H1 (cell line): ENCODE results near the gene ACVR1. TPM values are rescaled to one million over a fixed set of nuclear protein-coding genes. Genes with fewer than 3 reads are reported as not detected.

Experiments used
- ATF2 ChIP-seq: IDR thresholded peaks from 2 replicates; pipeline ENCODE4 v1.6.1; 2012; ENCODE audit warnings: low read length, inconsistent platforms
- CREB1 ChIP-seq: IDR thresholded peaks from 2 replicates; pipeline ENCODE4 v1.6.1; 2012; ENCODE audit warnings: inconsistent platforms
- EGR1 ChIP-seq: IDR thresholded peaks from 2 replicates; pipeline ENCODE4 v1.6.1; 2011; ENCODE audit warnings: low read depth, low read length, borderline replicate concordance
- FOSL1 ChIP-seq: IDR thresholded peaks from 2 replicates; pipeline ENCODE4 v1.6.1; 2011; ENCODE audit warnings: mild to moderate bottlenecking, low read depth, low read length, moderate library complexity; ENCODE audit not compliant: insufficient read depth
- KDM1A ChIP-seq: fragments of 200-600, 300-600 bp; sonication (generic); IDR thresholded peaks from 2 replicates; pipeline ENCODE4 v1.7.1; 2016; ENCODE audit warnings: mild to moderate bottlenecking, low read length, borderline replicate concordance
- POLR2AphosphoS5 ChIP-seq: IDR thresholded peaks from 2 replicates; pipeline ENCODE4 v1.6.1; 2011; ENCODE audit warnings: low read depth, low read length
- RNF2 ChIP-seq: fragments of 200-900, 300-1000 bp; sonication (generic); IDR thresholded peaks from 2 replicates; pipeline ENCODE4 v1.7.1; 2016; ENCODE audit warnings: borderline replicate concordance, low read depth, mild to moderate bottlenecking, antibody characterized with exemption, low read length; ENCODE audit not compliant: poor library complexity, severe bottlenecking; ENCODE audit errors: missing control alignments
- ZNF274 ChIP-seq: IDR thresholded peaks from 2 replicates; pipeline ENCODE4 v1.7.0; 2012; ENCODE audit warnings: low read length, borderline replicate concordance; ENCODE audit errors: extremely low read depth
- polyA plus RNA-seq, 7 experiments: library from polyadenylated mRNA; depleted of rRNA in 3 of 7; stranded (reverse) in 5 of 7; unstranded in 2 of 7; fragments of >200 nt in 5 of 7; fragments of 200-250 nt in 2 of 7; gene quantifications; 1 replicate in 5 of 7; 2 replicates in 1 of 7; 4 replicates in 1 of 7; pipeline versions ENCODE4 v1.2.1 to v1.2.3, GENCODE V29; 2011 to 2013; ENCODE audit warnings: missing spikeins in 2 of 7, mixed read lengths in 2 of 7
- total RNA-seq: library from RNA; stranded (reverse); fragmentation: NEBNext Ultra II Directional; extraction: Animal tissue kit (Norgen Biotek cat#: 25700); gene quantifications from 2 replicates; pipeline ENCODE4 v1.2.1, GENCODE V29; 2021

ACVR1 gene
- total and polyA plus RNA-seq, 2 of the 8 experiments (the other 6 are each of a cell fraction or from before 2014, with no cell fraction given) = 8.5 to 17.7 TPM

GRCh38 chr2:157787364-157787938 is 88.7 kb downstream of the ACVR1 start (continued):
- TF ChIP-seq ATF2 (no peak), FOSL1 (no peak), ZNF274 (no peak), CREB1 (no peak), RNF2 (no peak), EGR1 (no peak), KDM1A (no peak), POLR2AphosphoS5 (no peak)
